Keratinocyte (primary cell): ENCODE results near the gene TMEM127.

Experiments used
- EZH2 ChIP-seq: IDR thresholded peaks from one replicate; pipeline ENCODE4 v1.6.1; 2012; ENCODE audit warnings: inconsistent platforms, mild to moderate bottlenecking, low read length, moderate library complexity
- TF ChIP-seq, protein P1 (sequence below), 3 experiments: IDR thresholded peaks in 1 of 3; conservative IDR thresholded peaks in 1 of 3; optimal IDR thresholded peaks in 1 of 3; 2 replicates in 2 of 3; 3 replicates in 1 of 3; pipeline versions ENCODE3 to v1.5.1; 2011; ENCODE audit warnings: low read length in 3 of 3, mild to moderate bottlenecking in 3 of 3, moderate library complexity in 2 of 3, control low read depth in 1 of 3, inconsistent platforms in 1 of 3; ENCODE audit not compliant: insufficient read depth in 2 of 3; ENCODE audit errors: extremely low read depth in 1 of 3

DNA sequence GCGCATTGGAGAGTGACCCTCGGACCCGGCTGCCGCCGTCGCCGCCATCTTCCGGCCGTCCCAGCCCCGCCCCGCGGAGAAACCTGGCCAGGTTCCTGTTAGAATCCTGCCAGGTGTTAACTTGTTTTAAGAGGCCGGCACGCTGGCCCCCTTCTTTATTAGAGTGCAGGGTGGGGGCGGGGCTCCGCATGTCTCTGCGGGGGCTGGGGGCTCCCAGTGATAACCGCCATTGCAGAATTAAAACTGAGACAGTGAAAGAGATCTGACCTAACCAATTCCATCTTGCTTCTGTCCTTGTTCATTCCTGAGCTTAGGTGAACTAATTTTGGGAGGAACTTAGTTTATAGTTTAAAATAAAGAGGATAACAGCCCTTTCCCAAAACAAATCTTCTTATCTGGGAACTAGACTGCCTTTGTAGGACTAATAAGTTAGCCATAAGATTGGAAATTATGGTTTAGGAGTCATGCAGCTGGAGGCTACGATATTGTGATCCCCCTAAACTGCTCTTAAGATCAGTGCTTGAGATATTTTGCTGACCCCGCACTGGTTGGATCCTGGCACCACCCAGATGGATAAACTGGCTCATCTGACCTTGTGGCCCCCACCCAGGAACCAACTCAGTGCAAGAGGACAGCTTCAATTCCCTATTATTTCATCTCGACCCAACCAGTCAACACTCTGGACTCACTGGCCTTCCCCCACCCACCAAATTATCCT is 56.6 kb downstream of the TMEM127 start:
- TF ChIP-seq, protein P1, sequence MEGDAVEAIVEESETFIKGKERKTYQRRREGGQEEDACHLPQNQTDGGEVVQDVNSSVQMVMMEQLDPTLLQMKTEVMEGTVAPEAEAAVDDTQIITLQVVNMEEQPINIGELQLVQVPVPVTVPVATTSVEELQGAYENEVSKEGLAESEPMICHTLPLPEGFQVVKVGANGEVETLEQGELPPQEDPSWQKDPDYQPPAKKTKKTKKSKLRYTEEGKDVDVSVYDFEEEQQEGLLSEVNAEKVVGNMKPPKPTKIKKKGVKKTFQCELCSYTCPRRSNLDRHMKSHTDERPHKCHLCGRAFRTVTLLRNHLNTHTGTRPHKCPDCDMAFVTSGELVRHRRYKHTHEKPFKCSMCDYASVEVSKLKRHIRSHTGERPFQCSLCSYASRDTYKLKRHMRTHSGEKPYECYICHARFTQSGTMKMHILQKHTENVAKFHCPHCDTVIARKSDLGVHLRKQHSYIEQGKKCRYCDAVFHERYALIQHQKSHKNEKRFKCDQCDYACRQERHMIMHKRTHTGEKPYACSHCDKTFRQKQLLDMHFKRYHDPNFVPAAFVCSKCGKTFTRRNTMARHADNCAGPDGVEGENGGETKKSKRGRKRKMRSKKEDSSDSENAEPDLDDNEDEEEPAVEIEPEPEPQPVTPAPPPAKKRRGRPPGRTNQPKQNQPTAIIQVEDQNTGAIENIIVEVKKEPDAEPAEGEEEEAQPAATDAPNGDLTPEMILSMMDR (optimal IDR thresholded peaks at IDR 0.05 in 1 of 3, IDR thresholded peaks at IDR 0.05 in 1 of 3, conservative IDR thresholded peaks at IDR 0.05 in 1 of 3; ENCODE audit: extremely low read depth in 1 of 3, insufficient read depth in 2 of 3, low read length in 3 of 3), result no peak
- no peak for TF ChIP-seq EZH2
